Measurements from ENCODE around the gene NACC2.

The NACC2 gene

GRCh38 chr9:135984072-135984710 is 110.9 kb downstream of the NACC2 start:
- no peaks in the 10 kb centered on the region for H3K79me2 ChIP-seq (ENCODE audit: control insufficient read depth, low read length)
- H3K9me2 ChIP-seq (replicated peaks; ENCODE audit: control insufficient read depth, low read length): no peaks in the 10 kb centered on the region
- no peaks in the 10 kb centered on the region for H3K4me1 ChIP-seq (ENCODE audit: control insufficient read depth, low read length)
- no peaks in the 10 kb centered on the region for H3K36me3 ChIP-seq (ENCODE audit: control insufficient read depth, low read length)
- no peak overlapping the region for H3K27ac ChIP-seq (ENCODE audit: low read depth, low read length)
- no peaks in the 10 kb centered on the region for H3K9me3 ChIP-seq (ENCODE audit: control insufficient read depth, insufficient read depth, low read length)
- TF ChIP-seq CTCF (IDR thresholded peaks at IDR 0.05; ENCODE audit: low read depth, low read length, poor library complexity, severe bottlenecking) (no peak), EZH2phosphoT487 (IDR thresholded peaks at IDR 0.05; ENCODE audit: borderline replicate concordance, low read length) (no peak)
- no peaks in the 10 kb centered on the region for H3F3A ChIP-seq (ENCODE audit: control insufficient read depth, insufficient read depth)
- no peak overlapping the region for H3K4me2 ChIP-seq (ENCODE audit: low read length)
- H4K20me1 ChIP-seq (ENCODE audit: control insufficient read depth, insufficient read depth, low read depth, low read length): no peaks in the 10 kb centered on the region
- H3K27me3 ChIP-seq (ENCODE audit: control insufficient read depth, low read length): no peaks in the 10 kb centered on the region
- H3K4me3 ChIP-seq (ENCODE audit: low read length): no peak overlapping the region

- no peaks in the 10 kb centered on the region for H3K36me3 ChIP-seq (ENCODE audit: control insufficient read depth, low read length)
- TF ChIP-seq EZH2phosphoT487 (IDR thresholded peaks at IDR 0.05; ENCODE audit: borderline replicate concordance, low read length) (no peak), CTCF (IDR thresholded peaks at IDR 0.05; ENCODE audit: low read depth, low read length, poor library complexity, severe bottlenecking) (no peak)
- no peaks in the 10 kb centered on the region for H3K27me3 ChIP-seq (ENCODE audit: control insufficient read depth, low read length)
- no peaks in the 10 kb centered on the region for H3F3A ChIP-seq (ENCODE audit: control insufficient read depth, insufficient read depth)
- H3K9me2 ChIP-seq (replicated peaks; ENCODE audit: control insufficient read depth, low read length): no peaks in the 10 kb centered on the region
- no peaks in the 10 kb centered on the region for H3K9me3 ChIP-seq (ENCODE audit: control insufficient read depth, insufficient read depth, low read length)
- H3K4me2 ChIP-seq (ENCODE audit: low read length): no peak overlapping the region
- no peaks in the 10 kb centered on the region for H3K79me2 ChIP-seq (ENCODE audit: control insufficient read depth, low read length)
- no peak overlapping the region for H3K4me3 ChIP-seq (ENCODE audit: low read length)
- no peaks in the 10 kb centered on the region for H4K20me1 ChIP-seq (ENCODE audit: control insufficient read depth, insufficient read depth, low read depth, low read length)
- H3K27ac ChIP-seq (ENCODE audit: low read depth, low read length): no peak overlapping the region
- no peaks in the 10 kb centered on the region for H3K4me1 ChIP-seq (ENCODE audit: control insufficient read depth, low read length)
Measured at GRCh38 chr9:135983208-135984071, 111.6 kb downstream of the NACC2 start.

DNA sequence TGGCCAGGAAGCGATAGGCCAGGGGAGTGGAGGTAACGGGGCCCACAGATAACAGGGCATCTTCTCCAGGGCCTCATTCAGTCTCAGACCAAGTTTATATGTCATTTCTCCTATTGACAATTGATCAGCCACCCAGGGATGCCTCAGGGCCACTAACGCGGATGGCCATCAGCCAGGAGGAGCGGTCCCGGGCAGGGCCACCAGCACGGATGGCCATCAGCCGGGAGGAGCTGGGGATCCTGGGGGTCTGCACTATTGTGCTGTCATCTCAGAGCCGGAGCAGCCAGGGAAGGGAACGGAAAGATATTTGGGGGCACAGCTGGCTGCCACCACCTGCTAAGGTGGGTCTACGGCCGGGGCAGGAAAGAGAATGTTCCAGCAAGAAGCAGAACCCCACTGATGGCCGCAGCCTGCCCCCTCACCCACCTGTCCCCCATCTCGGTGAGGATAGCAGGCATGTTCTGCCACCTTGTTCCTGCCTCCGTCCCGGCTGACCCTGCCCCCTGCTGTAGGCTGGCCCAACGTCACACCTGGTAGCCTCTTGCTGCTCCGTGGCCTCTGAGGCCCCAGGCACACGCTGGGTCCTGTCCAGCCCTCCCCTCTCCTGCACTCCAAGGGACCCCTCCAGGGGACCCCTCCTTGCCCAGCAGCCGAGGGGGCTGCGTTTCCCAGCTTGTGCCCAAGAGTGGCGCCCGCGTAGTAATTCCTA is 112.4 kb downstream of the NACC2 start:
- no peaks in the 10 kb centered on the region for H4K20me1 ChIP-seq (ENCODE audit: control insufficient read depth, insufficient read depth, low read depth, low read length)
- H3K79me2 ChIP-seq (ENCODE audit: control insufficient read depth, low read length): no peaks in the 10 kb centered on the region
- no peaks in the 10 kb centered on the region for H3K9me3 ChIP-seq (ENCODE audit: control insufficient read depth, insufficient read depth, low read length)
- no peaks in the 10 kb centered on the region for H3K4me1 ChIP-seq (ENCODE audit: control insufficient read depth, low read length)
- no peaks in the 10 kb centered on the region for H3K36me3 ChIP-seq (ENCODE audit: control insufficient read depth, low read length)
- no peak overlapping the region for H3K4me3 ChIP-seq (ENCODE audit: low read length)
- H3K27ac ChIP-seq (ENCODE audit: low read depth, low read length): no peak overlapping the region
- no peak overlapping the region for H3K4me2 ChIP-seq (ENCODE audit: low read length)
- no peaks in the 10 kb centered on the region for H3F3A ChIP-seq (ENCODE audit: control insufficient read depth, insufficient read depth)
- no peak for TF ChIP-seq EZH2phosphoT487 (IDR thresholded peaks at IDR 0.05; ENCODE audit: borderline replicate concordance, low read length)
- no peak for TF ChIP-seq CTCF (IDR thresholded peaks at IDR 0.05; ENCODE audit: low read depth, low read length, poor library complexity, severe bottlenecking)
- no peaks in the 10 kb centered on the region for H3K9me2 ChIP-seq (replicated peaks; ENCODE audit: control insufficient read depth, low read length)
- H3K27me3 ChIP-seq (ENCODE audit: control insufficient read depth, low read length): no peaks in the 10 kb centered on the region

All from DOHH2 (cell line).